HTR-8/SVneo (cell line): ENCODE results near the gene EMILIN1.

Experiments used
- DNase-seq: peaks from one replicate; pipeline ENCODE4 v3.0.0; 2011; ENCODE audit warnings: low spot score, mixed read lengths; ENCODE audit not compliant: insufficient read length
- FAIRE-seq: peaks from 2 replicates; lab custom pipeline; 2011; peaks lifted over from hg19 to GRCh38; lab: Jason Lieb, UNC

Gene EMILIN1

DNA sequence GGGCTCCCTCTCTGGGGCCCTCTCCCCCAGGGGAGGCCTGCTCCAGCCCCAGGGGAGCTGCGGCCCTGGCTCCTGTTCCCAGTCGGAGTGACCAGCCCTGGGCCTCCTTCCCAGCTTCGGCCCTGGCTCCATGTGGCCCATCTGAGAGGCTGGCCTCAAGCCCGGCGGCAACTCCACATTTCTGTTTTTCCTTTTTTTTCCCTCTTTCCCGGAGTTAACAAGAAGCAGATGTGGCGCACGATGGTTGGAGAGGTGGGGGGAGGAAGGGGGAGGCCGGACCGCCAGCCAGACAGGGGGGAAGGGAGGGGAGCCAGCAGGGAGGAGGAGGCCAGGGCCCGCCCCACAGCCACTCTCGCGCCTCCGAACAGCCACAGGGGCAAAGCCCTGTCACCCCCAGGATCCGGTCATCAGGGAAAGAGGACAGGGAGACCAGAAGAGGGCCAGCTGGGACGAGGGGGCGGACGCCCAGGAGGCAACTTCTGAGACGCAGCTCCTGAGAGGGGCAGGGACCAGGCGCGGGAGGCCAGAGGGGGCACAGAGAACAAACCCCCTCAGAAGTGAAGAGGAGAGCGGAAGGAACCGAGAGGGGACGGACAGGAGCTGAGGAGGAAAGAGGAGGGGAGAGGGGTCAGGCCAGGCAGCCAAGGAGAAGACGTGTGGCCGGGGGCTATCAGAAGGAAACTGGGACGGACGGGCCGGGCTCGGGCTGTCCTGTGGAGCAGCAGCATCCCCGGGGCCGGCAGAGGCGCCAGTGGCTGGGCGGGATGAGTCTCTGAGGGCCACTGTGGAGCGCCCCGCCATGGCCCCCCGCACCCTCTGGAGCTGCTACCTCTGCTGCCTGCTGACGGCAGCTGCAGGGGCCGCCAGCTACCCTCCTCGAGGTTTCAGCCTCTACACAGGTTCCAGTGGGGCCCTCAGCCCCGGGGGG lies at the start of gene EMILIN1:
Gene EMILIN1, plus strand, starts transcription at position 349 of the 928 bp plus-strand sequence. Its CDS starts 451 bp downstream, at position 800.
- DNase-seq (no peak), FAIRE-seq (no peak)

DNA sequence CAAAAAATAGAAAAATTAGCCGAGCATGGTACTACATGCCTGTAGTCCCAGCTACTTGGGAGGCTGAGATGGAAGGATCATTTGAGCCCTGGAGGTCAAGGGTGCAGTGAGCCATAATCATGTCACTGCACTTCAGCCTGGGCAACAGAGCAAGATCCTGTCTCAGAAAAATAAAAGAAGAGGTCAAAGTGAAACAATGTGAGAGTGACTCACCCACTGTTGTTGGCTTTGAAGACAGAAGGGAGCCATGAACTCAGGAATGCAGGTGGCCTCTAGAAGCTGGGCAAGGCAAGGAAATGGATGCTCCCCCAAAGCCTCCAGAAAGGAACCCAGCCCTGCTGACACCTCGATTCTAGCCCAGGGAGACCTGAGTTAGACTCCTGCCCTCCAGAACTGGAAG lies 49.4 kb upstream of the EMILIN1 start:
- no peak for DNase-seq
- FAIRE-seq: no peak

DNA sequence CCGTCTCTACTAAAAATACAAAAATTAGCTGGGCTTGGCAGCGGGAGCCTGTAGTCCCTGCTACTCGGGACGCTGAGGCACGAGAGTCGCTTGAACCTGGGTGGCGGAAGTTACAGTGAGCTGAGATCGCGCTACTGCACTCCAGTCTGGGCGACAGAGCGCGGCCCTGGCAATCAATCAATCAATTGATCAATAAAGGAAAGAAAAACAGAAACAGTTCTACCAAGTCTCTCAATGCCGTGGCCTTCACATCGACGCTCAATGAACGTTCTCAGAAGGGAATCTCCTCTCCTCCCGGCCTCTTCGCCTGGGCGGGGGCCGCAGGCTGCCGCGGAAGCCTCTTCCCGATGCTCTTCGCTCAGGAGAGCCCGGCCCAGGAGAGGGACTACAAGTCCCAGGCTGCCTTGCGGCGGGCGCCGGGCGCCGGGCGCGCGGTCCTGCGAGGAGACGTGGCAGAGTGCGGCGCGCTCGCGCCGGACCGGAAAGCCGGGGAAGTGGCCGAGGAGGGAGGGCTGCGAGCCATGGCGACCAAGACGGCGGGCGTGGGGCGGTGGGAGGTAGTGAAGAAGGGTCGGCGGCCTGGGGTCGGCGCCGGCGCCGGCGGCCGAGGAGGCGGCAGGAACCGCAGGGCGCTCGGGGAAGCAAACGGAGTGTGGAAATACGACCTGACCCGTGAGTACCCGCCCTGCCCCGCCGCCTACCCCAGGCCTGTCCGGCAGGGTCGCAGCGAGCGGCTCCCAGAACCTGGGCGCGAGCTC lies 45.7 kb upstream of the EMILIN1 start, which contains the start of gene TMEM214:
Gene TMEM214, plus strand, starts transcription at position 471 of the 758 bp plus-strand sequence. Its CDS starts 51 bp downstream, at position 522.
- peak; percentile 97 for DNase-seq
- FAIRE-seq: peak; percentile 86

DNA sequence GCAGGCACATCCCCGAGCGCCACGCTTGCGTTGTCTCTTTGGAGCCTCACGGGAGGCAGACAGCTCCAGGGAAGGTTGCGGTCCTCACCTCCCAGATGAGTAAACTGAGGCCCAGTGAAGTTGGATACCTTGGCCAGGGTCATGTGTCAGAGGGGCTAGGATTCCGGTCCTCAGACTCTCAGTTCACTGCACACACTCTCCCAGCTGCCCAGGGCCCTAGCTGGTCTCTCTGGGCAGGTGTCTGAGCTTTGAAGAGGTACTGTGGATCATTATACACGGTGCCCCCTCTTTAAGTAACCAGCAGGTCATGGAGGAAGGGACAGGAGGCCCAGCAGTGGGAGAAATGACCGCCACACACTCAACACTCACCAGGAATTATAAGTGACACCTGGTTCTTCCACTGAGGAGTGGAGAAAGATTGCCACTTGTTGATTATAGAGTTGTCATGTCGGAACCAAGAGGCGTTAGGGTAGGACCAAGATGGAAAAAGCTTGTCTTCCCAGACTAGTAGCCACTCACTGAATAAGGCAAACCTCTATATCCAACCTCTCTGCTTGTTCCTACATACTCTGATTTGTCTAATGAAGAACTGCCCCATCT lies 45.1 kb upstream of the EMILIN1 start:
- FAIRE-seq: no peak
- no peak for DNase-seq

DNA sequence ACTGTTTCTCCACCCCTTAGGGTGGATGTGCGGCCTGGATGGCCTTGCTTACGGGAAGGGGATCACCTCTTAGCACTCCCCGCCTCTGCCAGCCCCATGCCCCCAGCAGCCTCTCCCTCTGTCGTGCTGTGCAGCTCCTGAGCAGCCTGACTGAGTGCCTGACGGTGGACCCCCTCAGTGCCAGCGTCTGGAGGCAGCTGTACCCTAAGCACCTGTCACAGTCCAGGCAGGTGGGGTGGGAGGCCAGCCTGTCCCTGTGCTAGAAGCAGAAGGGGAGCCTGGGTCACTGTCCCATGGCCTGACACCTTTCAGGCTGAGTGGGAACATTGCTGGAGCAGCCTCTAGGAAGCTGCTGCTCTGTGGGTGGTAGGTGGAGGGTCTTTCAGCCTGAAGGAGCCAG lies 40.4 kb upstream of the EMILIN1 start:
- no peak for FAIRE-seq
- no peak for DNase-seq

DNA sequence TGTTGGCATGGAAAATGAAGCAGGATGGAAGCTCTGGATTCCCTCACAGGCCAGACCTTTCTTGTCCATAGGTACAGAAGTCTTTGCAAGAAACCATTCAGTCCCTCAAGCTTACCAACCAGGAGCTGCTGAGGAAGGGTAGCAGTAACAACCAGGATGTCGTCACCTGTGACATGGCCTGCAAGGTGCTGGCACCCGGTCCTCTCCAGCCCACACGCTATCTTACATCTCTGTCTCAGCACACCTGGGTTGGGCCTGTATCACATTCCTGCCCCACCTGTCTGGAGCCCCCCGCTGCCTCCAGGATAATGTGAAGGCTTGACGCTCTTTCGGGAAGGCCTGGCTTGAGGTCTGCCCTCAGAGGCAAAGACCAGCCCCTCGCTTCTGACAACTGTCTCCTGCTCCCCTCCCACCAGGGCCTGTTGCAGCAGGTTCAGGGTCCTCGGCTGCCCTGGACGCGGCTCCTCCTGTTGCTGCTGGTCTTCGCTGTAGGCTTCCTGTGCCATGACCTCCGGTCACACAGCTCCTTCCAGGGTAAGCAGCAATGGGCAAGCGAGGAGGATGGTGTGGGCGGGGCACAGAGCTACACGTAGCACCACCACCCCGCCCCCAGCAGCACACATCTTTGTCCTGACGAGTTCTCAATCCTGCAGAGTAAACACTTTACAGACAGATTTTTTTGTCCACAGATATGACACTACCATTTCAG lies 39.6 kb upstream of the EMILIN1 start:
- FAIRE-seq (no peak), DNase-seq (no peak)

DNA sequence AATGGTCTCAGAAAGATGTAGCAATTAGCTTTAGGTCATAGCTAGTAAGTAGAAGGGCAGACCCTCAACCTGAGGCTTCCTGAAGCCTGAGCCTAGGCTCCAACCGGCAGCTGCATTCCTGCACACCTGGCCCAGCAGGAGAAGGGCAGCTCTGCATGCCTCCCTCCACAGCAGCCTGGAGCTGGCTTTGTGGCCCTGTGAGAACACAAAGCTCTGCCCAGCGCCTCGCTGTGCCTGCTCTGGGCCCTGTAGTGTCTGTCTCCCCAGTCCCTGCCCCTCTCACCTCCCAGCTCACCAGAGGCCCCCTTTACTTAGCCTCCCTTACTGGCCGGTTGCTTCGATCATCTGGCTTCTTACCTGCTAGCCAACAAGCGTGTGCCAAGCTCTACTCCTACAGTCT lies 39.0 kb upstream of the EMILIN1 start:
- DNase-seq (no peak), FAIRE-seq (no peak)

DNA sequence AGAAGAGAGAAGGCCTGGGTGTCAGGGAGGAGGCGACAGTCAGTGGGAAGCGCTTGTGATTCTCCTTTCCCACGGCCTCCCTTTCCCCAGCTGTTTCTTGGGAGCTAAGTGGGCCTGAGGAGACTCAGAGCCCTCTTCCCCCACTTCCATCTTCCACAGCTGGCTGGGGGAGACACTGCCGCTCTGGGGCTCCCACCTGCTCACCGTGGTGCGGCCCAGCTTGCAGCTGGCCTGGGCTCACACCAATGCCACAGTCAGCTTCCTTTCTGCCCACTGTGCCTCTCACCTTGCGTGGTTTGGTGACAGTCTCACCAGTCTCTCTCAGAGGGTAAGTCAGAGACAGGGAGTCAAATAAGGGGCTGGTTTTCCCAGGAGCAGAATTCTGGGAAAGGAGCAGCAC lies 38.5 kb upstream of the EMILIN1 start:
- FAIRE-seq (no peak), DNase-seq (no peak)

DNA sequence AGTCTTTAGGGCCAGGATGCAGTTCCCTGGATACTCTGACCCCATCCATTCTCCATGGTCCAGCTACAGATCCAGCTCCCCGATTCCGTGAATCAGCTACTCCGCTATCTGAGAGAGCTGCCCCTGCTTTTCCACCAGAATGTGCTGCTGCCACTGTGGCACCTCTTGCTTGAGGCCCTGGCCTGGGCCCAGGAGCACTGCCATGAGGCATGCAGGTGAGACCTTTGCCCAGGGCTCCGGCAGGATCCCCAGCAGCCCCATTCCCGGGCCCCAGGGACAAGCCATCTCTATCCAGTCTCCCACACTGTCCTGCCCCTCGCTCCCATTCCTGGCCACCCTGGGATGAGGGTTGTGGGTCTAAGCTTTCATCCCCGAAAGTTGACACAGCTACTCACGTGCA lies 38.1 kb upstream of the EMILIN1 start:
- FAIRE-seq (no peak), DNase-seq (no peak)

DNA sequence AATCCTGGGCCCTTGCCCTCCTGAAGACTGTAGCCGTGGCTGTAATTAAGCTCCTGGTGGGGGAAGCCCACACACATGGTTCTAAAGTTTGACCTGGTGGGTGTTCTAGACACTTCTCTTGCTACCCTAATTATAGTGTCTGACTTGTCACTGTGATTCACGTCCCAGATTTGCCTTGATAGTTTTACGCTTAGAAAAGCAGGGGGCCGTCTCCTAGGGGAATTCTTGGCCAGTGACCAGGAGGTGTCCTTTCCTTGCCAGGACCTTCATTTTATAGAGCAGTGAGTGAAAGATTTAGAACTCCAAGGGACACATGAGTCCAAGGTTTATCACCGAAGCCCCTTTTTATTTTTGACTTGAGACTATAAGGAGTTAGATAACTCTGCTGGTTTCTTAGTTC lies 36.7 kb upstream of the EMILIN1 start:
- DNase-seq (no peak), FAIRE-seq (no peak)

DNA sequence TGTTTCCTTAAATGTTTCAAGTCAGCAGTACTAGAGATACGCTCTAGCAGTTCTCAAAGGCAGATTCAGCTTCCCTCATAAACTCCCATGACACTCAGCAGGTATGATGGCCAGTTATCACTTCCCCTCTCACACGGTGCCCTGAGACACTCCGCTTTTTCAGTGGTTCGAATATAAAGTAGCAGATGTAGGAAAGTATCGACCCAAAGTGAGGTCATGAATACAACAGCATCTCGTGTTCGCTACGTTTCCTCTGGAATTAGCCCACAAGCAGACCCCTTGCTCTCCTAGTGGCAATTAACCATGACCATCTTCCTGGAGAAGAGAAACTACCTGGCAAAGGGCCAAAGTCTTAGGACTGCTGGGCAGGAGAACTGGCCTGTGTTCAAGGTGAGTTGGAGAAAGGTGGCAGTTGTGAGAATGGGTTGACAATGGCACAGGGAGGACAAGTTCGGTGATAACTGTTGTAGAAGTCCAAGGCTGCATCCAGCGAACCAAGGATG lies 36.2 kb upstream of the EMILIN1 start:
- no peak for DNase-seq
- no peak for FAIRE-seq

DNA sequence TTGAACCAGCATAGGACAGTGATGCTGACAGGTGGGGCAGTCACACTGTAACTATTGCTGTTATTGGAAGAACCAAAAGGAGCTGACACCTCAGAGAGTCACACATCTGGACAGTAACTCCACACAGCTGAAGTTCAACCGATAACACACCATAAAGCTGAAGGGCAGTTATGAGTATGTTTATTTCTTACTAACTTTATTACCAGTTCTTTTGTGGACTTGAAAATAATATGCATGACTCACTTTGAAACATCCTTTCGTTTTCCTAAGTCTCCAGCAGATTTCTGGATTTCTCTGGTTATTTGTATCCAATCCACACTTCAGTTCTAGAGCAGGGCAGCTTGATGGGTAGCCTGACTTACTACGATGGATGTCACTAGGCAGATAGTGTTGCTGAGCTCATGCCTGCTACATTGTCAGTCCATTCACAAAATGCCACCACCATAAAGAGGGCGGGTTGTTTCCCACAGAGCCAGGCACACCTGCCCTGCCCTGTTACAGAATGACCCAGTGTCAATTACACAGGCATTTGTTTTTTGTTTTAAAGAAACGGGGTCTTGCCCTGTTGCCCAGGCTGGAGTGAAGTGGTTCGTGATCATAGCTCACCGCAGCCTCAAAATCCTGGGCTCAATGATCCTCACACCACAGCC lies 35.3 kb upstream of the EMILIN1 start:
- FAIRE-seq: no peak
- DNase-seq: no peak

DNA sequence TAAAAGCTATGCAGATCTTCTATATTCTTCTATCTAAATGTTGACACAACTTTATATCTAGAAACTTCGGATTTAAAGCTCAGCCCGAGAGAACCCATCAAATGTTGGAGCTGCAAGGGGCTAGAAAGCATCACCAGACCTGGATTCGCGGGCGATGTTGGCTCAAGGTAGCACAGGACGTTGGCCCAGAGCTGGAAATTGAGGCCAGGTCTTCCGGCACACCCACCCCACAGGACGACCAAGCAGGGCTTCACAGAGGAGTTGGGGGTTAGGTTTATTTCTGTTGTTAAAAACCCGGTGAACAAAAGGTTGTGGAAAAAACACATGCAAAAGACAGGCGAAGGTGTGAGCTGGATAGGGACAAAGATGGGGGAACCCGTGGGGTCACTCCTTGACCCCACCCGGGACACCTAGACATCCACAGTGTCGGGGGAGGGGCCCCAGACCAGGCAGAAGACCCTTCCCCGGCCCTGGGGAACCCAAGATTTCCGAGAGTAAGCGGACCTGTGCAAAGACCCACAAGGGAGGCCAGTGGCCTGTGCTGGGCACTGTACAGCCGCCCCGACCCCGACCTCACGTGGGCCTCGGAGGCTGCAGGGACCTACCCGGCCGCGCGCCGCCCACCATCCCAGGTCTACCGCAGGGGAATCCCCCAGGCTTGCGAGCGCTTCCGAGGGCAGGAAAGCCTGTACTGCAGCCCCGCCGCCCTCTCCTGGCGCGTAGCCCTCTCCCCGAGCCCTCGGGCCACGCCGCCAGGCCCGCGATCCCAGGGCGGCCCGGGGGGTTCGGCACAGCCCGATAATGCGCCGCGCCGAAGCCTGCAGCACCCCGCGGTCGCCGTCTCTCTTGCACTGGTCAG lies 28.8 kb upstream of the EMILIN1 start:
- FAIRE-seq: no peak

DNA sequence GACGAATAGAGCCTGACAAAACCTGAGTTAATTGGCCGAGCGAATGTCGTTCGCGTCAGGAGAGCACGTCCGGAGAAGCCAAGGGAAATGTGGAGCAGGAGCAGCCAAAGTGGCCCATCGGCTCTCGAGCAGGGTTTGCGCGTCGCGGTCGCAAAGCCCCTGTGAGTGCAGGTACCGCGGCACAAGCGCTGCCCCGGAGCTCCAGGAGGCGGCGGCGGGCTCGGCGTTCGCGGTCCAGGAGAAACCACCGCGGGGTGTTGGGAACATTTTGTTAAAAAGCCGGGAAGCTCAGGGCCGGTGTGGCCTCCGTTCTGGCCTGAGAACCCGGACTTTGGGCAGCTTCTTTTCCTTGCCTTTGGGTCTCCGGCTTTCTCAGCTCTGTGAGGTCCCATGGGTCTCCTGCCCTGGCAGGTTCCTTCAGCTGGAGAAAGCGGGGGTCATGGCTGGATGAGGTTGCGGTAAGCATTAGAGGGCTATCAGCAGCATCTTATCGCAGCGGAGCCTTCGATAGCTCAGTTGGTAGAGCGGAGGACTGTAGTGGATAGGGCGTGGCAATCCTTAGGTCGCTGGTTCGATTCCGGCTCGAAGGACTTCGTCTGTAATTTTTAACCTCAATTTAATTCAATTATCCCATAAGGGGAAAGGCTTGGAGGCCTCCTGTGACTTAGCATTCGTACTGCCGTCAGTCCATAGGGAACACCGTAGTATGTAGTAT lies 28.0 kb upstream of the EMILIN1 start:
- FAIRE-seq (no peak), DNase-seq (peak; percentile 87)

More for the DNA sequence above, 28.8 kb upstream of the EMILIN1 start:
- DNase-seq: no peak

DNA sequence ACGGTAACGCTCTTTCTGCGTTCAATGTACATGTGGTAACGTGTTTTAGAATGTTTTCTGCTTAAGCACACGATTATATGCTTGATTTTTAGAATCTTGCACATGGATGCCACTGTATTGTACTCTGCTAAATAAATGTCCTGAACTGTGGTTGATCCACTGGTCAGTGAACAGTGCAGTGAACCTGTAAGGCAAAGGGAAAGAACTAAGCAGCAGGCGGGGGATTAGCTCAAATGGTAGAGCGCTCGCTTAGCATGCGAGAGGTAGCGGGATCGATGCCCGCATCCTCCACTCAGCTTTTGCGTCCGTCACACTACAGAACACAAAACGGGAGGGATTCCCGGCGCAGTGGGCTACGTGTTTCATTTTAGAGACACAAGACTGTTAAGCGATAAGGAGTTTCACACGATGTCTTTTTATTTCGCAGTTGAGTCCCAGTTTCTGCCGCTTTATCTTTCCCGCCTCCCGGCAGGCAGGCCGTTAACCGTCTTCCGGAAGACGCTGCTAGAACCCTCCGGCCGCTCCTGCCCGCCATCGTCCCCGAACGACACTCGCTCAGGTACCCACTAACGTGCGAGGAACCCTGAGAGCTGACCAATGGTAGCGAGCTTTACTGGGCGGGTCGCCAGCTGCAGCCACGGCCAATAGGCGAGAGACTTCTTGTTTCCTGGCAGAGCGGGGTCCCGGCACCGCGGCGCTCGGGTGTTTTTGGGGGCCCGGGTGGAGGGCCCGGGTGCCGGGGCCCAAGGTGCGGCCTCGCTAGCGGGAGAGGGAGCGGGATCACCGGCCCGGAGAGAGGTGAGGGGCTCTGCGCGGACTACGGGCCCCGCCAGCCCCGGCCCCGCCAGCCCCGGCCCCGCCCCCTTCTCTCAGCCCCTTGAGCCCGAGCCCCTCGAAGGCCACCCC lies 27.2 kb upstream of the EMILIN1 start, which contains the start of gene AGBL5:
Gene AGBL5, plus strand, starts transcription at position 673 of the 906 bp plus-strand sequence. CDS start 1,291 bp downstream, outside the sequence.
- DNase-seq (peak; percentile 100), FAIRE-seq (peak; percentile 88)

DNA sequence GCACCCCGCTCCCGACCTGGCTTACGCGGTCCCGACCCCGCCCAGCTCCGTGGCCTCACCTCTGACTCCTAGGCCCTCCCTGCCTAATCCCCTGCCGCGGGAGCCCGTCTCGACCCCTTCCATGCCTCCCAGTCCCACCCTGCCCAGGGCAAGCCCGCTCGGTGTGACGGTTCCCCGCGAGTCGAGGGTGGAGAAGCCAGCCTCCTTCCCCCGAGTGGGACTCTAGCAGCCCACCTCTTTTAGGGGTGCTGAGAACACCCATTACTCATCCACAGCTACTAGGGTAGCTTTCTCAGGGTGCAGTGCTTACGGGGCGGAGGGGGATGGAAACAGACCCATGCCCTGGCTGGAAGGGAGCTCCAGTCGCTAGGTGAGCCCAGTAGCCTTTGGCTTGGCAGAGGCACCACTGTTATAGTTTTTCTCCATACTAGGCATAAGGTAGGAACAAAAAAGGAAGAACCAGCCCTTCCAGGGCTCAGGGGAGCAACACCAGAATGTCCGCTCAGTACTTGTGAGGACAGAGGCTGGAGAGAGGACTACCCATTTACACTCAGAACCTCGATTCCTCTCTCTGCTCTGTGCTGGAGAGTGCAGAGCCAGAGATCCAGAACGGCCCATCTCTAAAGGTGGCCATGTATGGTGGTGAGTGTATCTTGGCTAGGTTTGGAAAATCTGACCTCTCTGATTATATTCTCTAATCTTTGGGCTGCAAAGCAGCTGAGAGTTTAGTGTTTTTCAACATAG lies 26.3 kb upstream of the EMILIN1 start:
- FAIRE-seq (no peak), DNase-seq (no peak)
